ENCODE measurements around the gene STAMBP.

DNA sequence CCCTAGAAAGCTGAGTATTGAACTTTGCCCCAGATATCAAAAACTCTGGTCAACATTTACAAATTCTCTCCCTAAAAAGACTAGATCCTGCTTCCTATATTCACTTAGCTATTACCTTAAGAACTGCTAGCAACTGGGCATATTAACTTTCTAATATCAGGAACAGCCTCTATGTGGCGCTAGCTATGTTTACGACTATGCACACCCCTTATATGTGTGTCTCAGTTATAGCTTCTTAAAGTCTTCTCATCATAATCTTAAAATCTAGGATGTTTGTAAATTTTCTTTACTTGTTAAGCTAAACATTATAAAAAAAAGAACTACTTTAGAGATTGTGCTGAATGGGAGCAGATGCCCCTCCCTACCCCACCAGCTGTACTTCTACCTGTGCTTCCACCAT lies 1.7 kb upstream of the STAMBP start:
- TF ChIP-seq, protein P1, sequence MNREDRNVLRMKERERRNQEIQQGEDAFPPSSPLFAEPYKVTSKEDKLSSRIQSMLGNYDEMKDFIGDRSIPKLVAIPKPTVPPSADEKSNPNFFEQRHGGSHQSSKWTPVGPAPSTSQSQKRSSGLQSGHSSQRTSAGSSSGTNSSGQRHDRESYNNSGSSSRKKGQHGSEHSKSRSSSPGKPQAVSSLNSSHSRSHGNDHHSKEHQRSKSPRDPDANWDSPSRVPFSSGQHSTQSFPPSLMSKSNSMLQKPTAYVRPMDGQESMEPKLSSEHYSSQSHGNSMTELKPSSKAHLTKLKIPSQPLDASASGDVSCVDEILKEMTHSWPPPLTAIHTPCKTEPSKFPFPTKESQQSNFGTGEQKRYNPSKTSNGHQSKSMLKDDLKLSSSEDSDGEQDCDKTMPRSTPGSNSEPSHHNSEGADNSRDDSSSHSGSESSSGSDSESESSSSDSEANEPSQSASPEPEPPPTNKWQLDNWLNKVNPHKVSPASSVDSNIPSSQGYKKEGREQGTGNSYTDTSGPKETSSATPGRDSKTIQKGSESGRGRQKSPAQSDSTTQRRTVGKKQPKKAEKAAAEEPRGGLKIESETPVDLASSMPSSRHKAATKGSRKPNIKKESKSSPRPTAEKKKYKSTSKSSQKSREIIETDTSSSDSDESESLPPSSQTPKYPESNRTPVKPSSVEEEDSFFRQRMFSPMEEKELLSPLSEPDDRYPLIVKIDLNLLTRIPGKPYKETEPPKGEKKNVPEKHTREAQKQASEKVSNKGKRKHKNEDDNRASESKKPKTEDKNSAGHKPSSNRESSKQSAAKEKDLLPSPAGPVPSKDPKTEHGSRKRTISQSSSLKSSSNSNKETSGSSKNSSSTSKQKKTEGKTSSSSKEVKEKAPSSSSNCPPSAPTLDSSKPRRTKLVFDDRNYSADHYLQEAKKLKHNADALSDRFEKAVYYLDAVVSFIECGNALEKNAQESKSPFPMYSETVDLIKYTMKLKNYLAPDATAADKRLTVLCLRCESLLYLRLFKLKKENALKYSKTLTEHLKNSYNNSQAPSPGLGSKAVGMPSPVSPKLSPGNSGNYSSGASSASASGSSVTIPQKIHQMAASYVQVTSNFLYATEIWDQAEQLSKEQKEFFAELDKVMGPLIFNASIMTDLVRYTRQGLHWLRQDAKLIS (CRISPR knock-in tag; IDR thresholded peaks at IDR 0.05): no peak
- TF ChIP-seq TBL1XR1 (IDR thresholded peaks at IDR 0.05; ENCODE audit: borderline replicate concordance, low read length, partially characterized antibody) (no peak), ZNF44 (CRISPR knock-in tag; IDR thresholded peaks at IDR 0.05) (no peak)
